IMR-90 (cell line): ENCODE results near the gene ADGRG6. TPM values are rescaled to one million over a fixed set of nuclear protein-coding genes. Genes with fewer than 3 reads are reported as not detected.

ENCODE experiments used
- ATAC-seq: fragments of 200-7000 bp; cut with Tn5 transposase; 2 replicates; pipeline ENCODE4 v1.9.1; 2020; ENCODE audit warnings: low read depth, mild to moderate bottlenecking, moderate library complexity
- BruUV-seq: library from RNA; stranded (reverse); fragments of 400-500 nt; replicated peaks from 2 replicates; lab custom pipeline; 2021; lab: Mats Ljungman, UMichigan
- CTCF ChIA-PET: fragments of 300-600 bp; formaldehyde crosslinking; extraction: SDS; loops from one replicate; lab custom pipeline; 2021; ENCODE audit warnings: antibody characterized with exemption; lab: Yijun Ruan, JAX
- POLR2A ChIA-PET: fragments of 300-600 bp; sonication (Branson Sonifier 250); formaldehyde crosslinking; loops from one replicate; lab custom pipeline; 2022; ENCODE audit warnings: antibody characterized with exemption; ENCODE audit not compliant: unreplicated experiment; lab: Charles Lee
- DNase-seq: peaks from one replicate; pipeline ENCODE4 v3.0.0; 2013
- H2AFZ ChIP-seq: replicated peaks from 2 replicates; pipeline ENCODE3; 2013; ENCODE audit warnings: low read length, mild to moderate bottlenecking; ENCODE audit not compliant: poor library complexity
- H2AK5ac ChIP-seq: 2 replicates; pipeline ENCODE4 v1.6.1; 2013; ENCODE audit warnings: low read depth, low read length, inconsistent platforms
- H2AK9ac ChIP-seq: replicated peaks from 2 replicates; pipeline ENCODE3; 2013; ENCODE audit warnings: mild to moderate bottlenecking, low read depth, low read length, moderate library complexity; ENCODE audit not compliant: poor library complexity
- H2BK120ac ChIP-seq: 2 replicates; pipeline ENCODE4 v1.6.1; 2013; ENCODE audit warnings: low read depth, low read length, inconsistent platforms
- H2BK15ac ChIP-seq: 3 replicates; pipeline ENCODE4 v1.6.1; 2013; ENCODE audit warnings: low read depth, low read length, inconsistent platforms
- H2BK20ac ChIP-seq: 2 replicates; pipeline ENCODE4 v1.6.1; 2013; ENCODE audit warnings: low read depth, mild to moderate bottlenecking, inconsistent platforms, low read length, moderate library complexity
- H2BK5ac ChIP-seq: 2 replicates; pipeline ENCODE4 v1.6.1; 2013; ENCODE audit warnings: mild to moderate bottlenecking, low read depth, low read length, inconsistent platforms; ENCODE audit not compliant: poor library complexity, severe bottlenecking
- H3K14ac ChIP-seq: replicated peaks from 2 replicates; pipeline ENCODE4 v1.6.1; 2013; ENCODE audit warnings: low read depth, low read length, inconsistent platforms
- H3K18ac ChIP-seq: 2 replicates; pipeline ENCODE4 v1.6.1; 2013; ENCODE audit warnings: low read depth, low read length, control low read depth
- H3K23ac ChIP-seq: 2 replicates; pipeline ENCODE4 v1.6.1; 2013; ENCODE audit warnings: low read depth, low read length, inconsistent platforms
- H3K27ac ChIP-seq: 2 replicates; pipeline ENCODE4 v1.5.1; 2013; ENCODE audit warnings: mild to moderate bottlenecking, control low read depth, low read length; ENCODE audit not compliant: insufficient read depth
- H3K27me3 ChIP-seq: 2 replicates; pipeline ENCODE4 v1.6.1; 2013; ENCODE audit warnings: low read length; ENCODE audit not compliant: control insufficient read depth, insufficient read depth
- H3K36me3 ChIP-seq: 2 replicates; pipeline ENCODE4 v1.6.1; 2013; ENCODE audit warnings: low read length, mixed read lengths; ENCODE audit not compliant: control insufficient read depth, insufficient read depth
- H3K4ac ChIP-seq: 2 replicates; pipeline ENCODE4 v1.6.1; 2013; ENCODE audit warnings: low read depth, low read length, inconsistent platforms
- H3K4me1 ChIP-seq: 2 replicates; pipeline ENCODE4 v1.6.1; 2013; ENCODE audit warnings: low read length, mixed read lengths; ENCODE audit not compliant: control insufficient read depth, insufficient read depth
- H3K4me2 ChIP-seq: 2 replicates; pipeline ENCODE4 v1.6.1; 2013; ENCODE audit warnings: low read depth, mild to moderate bottlenecking, control low read depth, low read length, moderate library complexity
- H3K4me3 ChIP-seq: 2 replicates; pipeline ENCODE4 v1.5.1; 2013; ENCODE audit warnings: low read depth, mild to moderate bottlenecking, control low read depth, low read length, moderate library complexity; ENCODE audit not compliant: insufficient read depth
- H3K56ac ChIP-seq: 2 replicates; pipeline ENCODE4 v1.6.1; 2013; ENCODE audit warnings: low read length, inconsistent platforms; ENCODE audit not compliant: insufficient read depth; ENCODE audit errors: extremely low read depth
- H3K79me1 ChIP-seq, 2 experiments: 2 replicates each; pipeline ENCODE4 v1.6.1; 2013; ENCODE audit warnings: low read length in 2 of 2, inconsistent platforms in 1 of 2, low read depth in 1 of 2
- H3K9ac ChIP-seq: 2 replicates; pipeline ENCODE4 v1.6.1; 2013; ENCODE audit warnings: low read depth, low read length, control low read depth
- H3K9me1 ChIP-seq: 2 replicates; pipeline ENCODE4 v1.6.1; 2013; ENCODE audit warnings: low read length, inconsistent platforms; ENCODE audit not compliant: insufficient read depth
- H3K9me3 ChIP-seq: 2 replicates; pipeline ENCODE4 v1.6.1; 2013; ENCODE audit warnings: low read length; ENCODE audit not compliant: control insufficient read depth, insufficient read depth
- H4K20me1 ChIP-seq: 2 replicates; pipeline ENCODE4 v1.6.1; 2013; ENCODE audit warnings: low read length, inconsistent platforms; ENCODE audit not compliant: insufficient read depth
- H4K5ac ChIP-seq: 2 replicates; pipeline ENCODE4 v1.6.1; 2013; ENCODE audit warnings: mild to moderate bottlenecking, low read depth, low read length, control low read depth
- H4K8ac ChIP-seq, 2 experiments: 2 replicates each; pipeline ENCODE4 v1.6.1; 2013; ENCODE audit warnings: low read depth in 2 of 2, low read length in 2 of 2, control low read depth in 1 of 2, inconsistent platforms in 1 of 2
- H4K91ac ChIP-seq: 2 replicates; pipeline ENCODE4 v1.6.1; 2013; ENCODE audit warnings: low read depth, low read length, inconsistent platforms; ENCODE audit not compliant: insufficient read depth
- BHLHE40 ChIP-seq: fragments of 150-350 bp; IDR thresholded peaks from 2 replicates; pipeline ENCODE4 v1.6.1; 2016; ENCODE audit warnings: mild to moderate bottlenecking, low read depth, low read length
- CEBPB ChIP-seq: IDR thresholded peaks from 2 replicates; pipeline ENCODE4 v1.6.1; 2012; ENCODE audit warnings: low read depth, low read length, improper control_type of control experiment
- CHD1 ChIP-seq: IDR thresholded peaks from 2 replicates; pipeline ENCODE4 v1.6.1; 2012; ENCODE audit warnings: low read depth, low read length, improper control_type of control experiment
- ELK1 ChIP-seq: fragments of 150-350 bp; IDR thresholded peaks from 2 replicates; pipeline ENCODE4 v1.6.1; 2016; ENCODE audit warnings: low read depth, mild to moderate bottlenecking, low read length, moderate library complexity, borderline replicate concordance
- FOS ChIP-seq: fragments of 150-350 bp; IDR thresholded peaks from 2 replicates; pipeline ENCODE4 v1.6.1; 2016; ENCODE audit warnings: low read depth, low read length
- MAFK ChIP-seq: IDR thresholded peaks from 2 replicates; pipeline ENCODE4 v1.6.1; 2012; ENCODE audit warnings: low read depth, low read length, improper control_type of control experiment
- MAZ ChIP-seq: IDR thresholded peaks from 2 replicates; pipeline ENCODE4 v1.6.1; 2012; ENCODE audit warnings: low read depth, mild to moderate bottlenecking, low read length, improper control_type of control experiment, moderate library complexity, borderline replicate concordance
- MXI1 ChIP-seq: IDR thresholded peaks from 2 replicates; pipeline ENCODE4 v1.6.1; 2012; ENCODE audit warnings: low read depth, mild to moderate bottlenecking, low read length, moderate library complexity, borderline replicate concordance
- NFE2L2 ChIP-seq: fragments of 150-350 bp; IDR thresholded peaks from 2 replicates; pipeline ENCODE4 v1.6.1; 2016; ENCODE audit warnings: low read depth, mild to moderate bottlenecking, low read length
- POLR2A ChIP-seq: IDR thresholded peaks from 2 replicates; pipeline ENCODE4 v1.6.1; 2012; ENCODE audit warnings: mild to moderate bottlenecking, low read depth, low read length
- RAD21 ChIP-seq: IDR thresholded peaks from 2 replicates; pipeline ENCODE4 v1.6.1; 2012; ENCODE audit warnings: low read length, improper control_type of control experiment
- RCOR1 ChIP-seq: IDR thresholded peaks from 2 replicates; pipeline ENCODE4 v1.6.1; 2012; ENCODE audit warnings: mild to moderate bottlenecking, low read length, improper control_type of control experiment; ENCODE audit not compliant: insufficient replicate concordance
- RFX5 ChIP-seq: IDR thresholded peaks from 2 replicates; pipeline ENCODE4 v1.8.0; 2012; ENCODE audit warnings: low read depth, mild to moderate bottlenecking, low read length, moderate library complexity
- SMC3 ChIP-seq: fragments of 150-350 bp; IDR thresholded peaks from 2 replicates; pipeline ENCODE4 v1.6.1; 2016; ENCODE audit warnings: low read depth, mild to moderate bottlenecking, antibody characterized with exemption, low read length, moderate library complexity
- WGBS, 2 experiments: methylation state at CpG; one replicate each; pipeline versions ENCODE4 v1.1.5 to v1.1.7; 2013; ENCODE audit warnings: missing lambda C conversion rate in 2 of 2; ENCODE audit not compliant: insufficient read length in 1 of 2; ENCODE audit errors: extremely low coverage in 2 of 2; 5-methylcytosine and 5-hydroxymethylcytosine counted together
- dilution Hi-C: fragments of 300-500 bp; cut with HindIII; formaldehyde crosslinking; loops from one replicate; pipeline ENCODE4 v1.14.3; 2018; ENCODE audit warnings: low sequenced_read_pairs; ENCODE audit not compliant: unreplicated experiment
- in situ Hi-C: fragments of 300-500 bp; cut with MboI; formaldehyde crosslinking; loops from 3 replicates; pipeline ENCODE4 v1.14.3; 2019; ENCODE audit warnings: low sequenced_read_pairs, inconsistent platforms, mixed read lengths
- intact Hi-C: fragments of 100-400 bp; cut with micrococcal nuclease; formaldehyde crosslinking; loops from 2 replicates; pipeline ENCODE4 v1.10.0; 2022
- polyA plus RNA-seq, 3 experiments: library from polyadenylated mRNA; depleted of rRNA; stranded (reverse); fragments of >200 nt; gene quantifications; 2 replicates each; pipeline ENCODE4 v1.2.3, GENCODE V29; 2012; ENCODE audit warnings: low replicate concordance in 1 of 3
- total RNA-seq: library from RNA; depleted of rRNA; stranded (reverse); fragments of >200 nt; gene quantifications from 2 replicates; pipeline ENCODE4 v1.2.3, GENCODE V29; 2012
- TF ChIP-seq, protein P1 (sequence below): fragments of 150-350 bp; IDR thresholded peaks from 2 replicates; pipeline ENCODE4 v1.6.1; 2017; ENCODE audit warnings: mild to moderate bottlenecking, antibody characterized with exemption, low read length, low read depth
- TF ChIP-seq, protein P2 (sequence below): conservative IDR thresholded peaks from 2 replicates; pipeline ENCODE4 v1.5.1; 2012; ENCODE audit warnings: mild to moderate bottlenecking, low read depth, low read length, improper control_type of control experiment

ADGRG6 gene
- total and polyA plus RNA-seq, 2 of the 4 experiments (the other 2 are of a cell fraction), result 10.0 to 20.3 TPM

DNA sequence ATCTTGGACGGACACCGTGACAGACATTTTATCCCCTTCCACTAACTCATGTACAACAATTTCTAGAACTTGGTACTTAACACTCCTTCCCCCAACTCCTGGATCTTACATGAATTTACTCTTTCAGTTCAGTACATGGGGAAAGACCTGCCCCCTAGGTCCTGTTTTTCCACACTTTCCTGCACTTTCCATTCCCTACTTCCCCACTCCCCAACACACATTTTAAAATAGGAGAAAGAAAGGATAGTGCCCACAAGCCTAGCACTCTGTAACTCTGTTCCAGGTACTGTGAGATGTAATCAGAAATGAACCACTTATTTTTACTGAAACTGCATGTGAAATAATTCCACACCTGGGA, 1.3 kb downstream of the ADGRG6 start:
- TSS peak; percentile 41 for BruUV-seq

More for the DNA sequence above, 1.3 kb downstream of the ADGRG6 start:
- H3K9ac ChIP-seq, result peak overlapping the region; percentile 61; the same call in 1 of the 2 replicates
- no peaks in the 10 kb centered on the region for H3K9me3 ChIP-seq
- H3K4ac ChIP-seq, result peak overlapping the region; percentile 38
- H3K79me1 ChIP-seq, result peaks cover 11 to 18% of the 10 kb centered on the region in 2 experiments; a peak in 3 of 4 replicates
- H3K14ac ChIP-seq, result peak overlapping the region; percentile 66; the same call in 1 of the 2 replicates
- H4K91ac ChIP-seq, result peak overlapping the region; percentile 15; the same call in 1 of the 2 replicates
- peak overlapping the region; percentile 9; the same call in 1 of the 2 replicates for H4K5ac ChIP-seq
- peak overlapping the region; percentile 27; the same call in 1 of the 3 replicates for H2BK15ac ChIP-seq
- H3K4me2 ChIP-seq, result peak overlapping the region; percentile 46
- peak overlapping the region; percentile 70 for H3K4me3 ChIP-seq
- in situ Hi-C loops (no loop called here), dilution Hi-C loops (no loop called here), intact Hi-C loops (loop anchor here (5.0 kb wide), 1 partner anchor 151 kb away; no protein-coding TSS in a partner anchor)
- H2AK9ac ChIP-seq, result no peak overlapping the region
- no peak overlapping the region; the same call in 1 of the 2 replicates for H2BK20ac ChIP-seq
- peak overlapping the region; percentile 42; the same call in 1 of the 2 replicates for H3K56ac ChIP-seq
- H2AFZ ChIP-seq, result no peak overlapping the region
- peak overlapping the region; percentile 58; the same call in 1 of the 2 replicates for H3K23ac ChIP-seq
- H2BK120ac ChIP-seq, result no peak overlapping the region
- peak overlapping the region; percentile 20; the same call in 1 of the 2 replicates for H3K18ac ChIP-seq
- no peaks in the 10 kb centered on the region for H3K9me1 ChIP-seq
- WGBS, 2 experiments, result no CpG with 5 or more reads among the region's 2 CpGs
- DNase-seq, result peak; percentile 14
- H2BK5ac ChIP-seq, result peak overlapping the region; percentile 31
- H3K27me3 ChIP-seq, result no peaks in the 10 kb centered on the region
- POLR2A ChIA-PET, result no interaction called here
- H3K27ac ChIP-seq, result no peak overlapping the region
- CTCF ChIA-PET, result interaction anchor here (0.6 kb wide), 1 partner anchor 469 kb away, joined by 3 read pairs; no protein-coding TSS in a partner anchor
- H4K20me1 ChIP-seq, result no peaks in the 10 kb centered on the region
- peaks cover 3% of the 10 kb centered on the region; the same call in 1 of the 2 replicates for H3K4me1 ChIP-seq
- TF ChIP-seq, protein P1, sequence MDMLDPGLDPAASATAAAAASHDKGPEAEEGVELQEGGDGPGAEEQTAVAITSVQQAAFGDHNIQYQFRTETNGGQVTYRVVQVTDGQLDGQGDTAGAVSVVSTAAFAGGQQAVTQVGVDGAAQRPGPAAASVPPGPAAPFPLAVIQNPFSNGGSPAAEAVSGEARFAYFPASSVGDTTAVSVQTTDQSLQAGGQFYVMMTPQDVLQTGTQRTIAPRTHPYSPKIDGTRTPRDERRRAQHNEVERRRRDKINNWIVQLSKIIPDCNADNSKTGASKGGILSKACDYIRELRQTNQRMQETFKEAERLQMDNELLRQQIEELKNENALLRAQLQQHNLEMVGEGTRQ, result no peak
- no peak for TF ChIP-seq CEBPB
- TF ChIP-seq RFX5, result no peak
- no peak for TF ChIP-seq CHD1
- no peak for TF ChIP-seq MAZ
- TF ChIP-seq SMC3, result no peak
- TF ChIP-seq NFE2L2, result no peak
- TF ChIP-seq RCOR1, result no peak
- TF ChIP-seq MAFK, result no peak
- no peak for TF ChIP-seq MXI1
- TF ChIP-seq, protein P2, sequence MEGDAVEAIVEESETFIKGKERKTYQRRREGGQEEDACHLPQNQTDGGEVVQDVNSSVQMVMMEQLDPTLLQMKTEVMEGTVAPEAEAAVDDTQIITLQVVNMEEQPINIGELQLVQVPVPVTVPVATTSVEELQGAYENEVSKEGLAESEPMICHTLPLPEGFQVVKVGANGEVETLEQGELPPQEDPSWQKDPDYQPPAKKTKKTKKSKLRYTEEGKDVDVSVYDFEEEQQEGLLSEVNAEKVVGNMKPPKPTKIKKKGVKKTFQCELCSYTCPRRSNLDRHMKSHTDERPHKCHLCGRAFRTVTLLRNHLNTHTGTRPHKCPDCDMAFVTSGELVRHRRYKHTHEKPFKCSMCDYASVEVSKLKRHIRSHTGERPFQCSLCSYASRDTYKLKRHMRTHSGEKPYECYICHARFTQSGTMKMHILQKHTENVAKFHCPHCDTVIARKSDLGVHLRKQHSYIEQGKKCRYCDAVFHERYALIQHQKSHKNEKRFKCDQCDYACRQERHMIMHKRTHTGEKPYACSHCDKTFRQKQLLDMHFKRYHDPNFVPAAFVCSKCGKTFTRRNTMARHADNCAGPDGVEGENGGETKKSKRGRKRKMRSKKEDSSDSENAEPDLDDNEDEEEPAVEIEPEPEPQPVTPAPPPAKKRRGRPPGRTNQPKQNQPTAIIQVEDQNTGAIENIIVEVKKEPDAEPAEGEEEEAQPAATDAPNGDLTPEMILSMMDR, result no peak
- TF ChIP-seq RAD21, result no peak
- no peak for TF ChIP-seq FOS
- no peak for TF ChIP-seq ELK1
- no peak for TF ChIP-seq POLR2A
- no peak for TF ChIP-seq BHLHE40
- H3K36me3 ChIP-seq, result no peaks in the 10 kb centered on the region
- peak overlapping the region in 1 of 2 experiments; percentile 32; a peak in 3 of 4 replicates for H4K8ac ChIP-seq
- ATAC-seq, result no peak
- H2AK5ac ChIP-seq, result peak overlapping the region; percentile 65; the same call in 1 of the 2 replicates
